DND-41 (cell line): ENCODE measurements around the gene IL1B.

Experiments used
- CTCF ChIP-seq: IDR thresholded peaks from 2 replicates; pipeline ENCODE4 v1.5.1; 2012; ENCODE audit warnings: borderline replicate concordance, low read length, moderate library complexity, mild to moderate bottlenecking; ENCODE audit not compliant: poor library complexity, severe bottlenecking; ENCODE audit errors: extremely low read depth
- EZH2 ChIP-seq: IDR thresholded peaks from 3 replicates; pipeline ENCODE4 v1.6.1; 2012; ENCODE audit warnings: borderline replicate concordance, low read depth, mild to moderate bottlenecking, moderate library complexity, low read length, inconsistent platforms; ENCODE audit not compliant: severe bottlenecking

- TF ChIP-seq CTCF = no peak
- TF ChIP-seq EZH2 = no peak
Measured at GRCh38 chr2:112850588-112850987, 14.0 kb upstream of the IL1B start.
